PC-9 (cell line): ENCODE data around the gene MFSD12. TPM values are rescaled to one million over a fixed set of nuclear protein-coding genes. Genes with fewer than 3 reads are reported as not detected.

Experiments used
- BruUV-seq: library from RNA; stranded (reverse); fragments of 400-500 nt; replicated peaks from 2 replicates; lab custom pipeline; 2021; lab: Mats Ljungman, UMichigan
- CTCF ChIA-PET: fragments of 300-600 bp; sonication (Branson Sonifier 250); formaldehyde crosslinking; loops from one replicate; lab custom pipeline; 2022; ENCODE audit warnings: antibody characterized with exemption; lab: Charles Lee
- POLR2A ChIA-PET: fragments of 300-600 bp; sonication (Branson Sonifier 250); formaldehyde crosslinking; loops from one replicate; lab custom pipeline; 2022; ENCODE audit warnings: antibody characterized with exemption; ENCODE audit not compliant: unreplicated experiment; lab: Charles Lee
- DNase-seq, 2 experiments: peaks; one replicate each; pipeline versions ENCODE4 v3.0.0 to v3.0.0-alpha.2; 2015 to 2022; ENCODE audit warnings: mixed read lengths in 1 of 2
- H2AFZ ChIP-seq: fragments of 200-600 bp; sonication (generic); 2 replicates; pipeline ENCODE4 v1.8.1; 2017; ENCODE audit warnings: antibody characterized with exemption
- H3F3A ChIP-seq: fragments of 200-600 bp; sonication (generic); 2 replicates; pipeline ENCODE4 v1.8.1; 2017; ENCODE audit warnings: antibody characterized with exemption, mild to moderate bottlenecking, low read depth; ENCODE audit not compliant: insufficient read depth
- H3K27ac ChIP-seq: fragments of 200-600 bp; sonication (generic); 2 replicates; pipeline ENCODE4 v1.6.1; 2016; ENCODE audit warnings: mixed run types
- H3K27me3 ChIP-seq: fragments of 200-600 bp; sonication (generic); 2 replicates; pipeline ENCODE4 v1.6.1; 2016; ENCODE audit warnings: low read depth, mixed run types; ENCODE audit not compliant: insufficient read depth
- H3K36me3 ChIP-seq: fragments of 200-600 bp; sonication (generic); 2 replicates; pipeline ENCODE4 v1.6.1; 2016; ENCODE audit warnings: low read depth, mixed run types
- H3K4me1 ChIP-seq: fragments of 200-600 bp; sonication (generic); replicated peaks from 2 replicates; pipeline ENCODE4 v1.6.1; 2016; ENCODE audit warnings: mixed run types; ENCODE audit not compliant: insufficient read depth
- H3K4me2 ChIP-seq: fragments of 200-600 bp; sonication (generic); 2 replicates; pipeline ENCODE4 v1.6.1; 2017; ENCODE audit warnings: mixed run types
- H3K4me3 ChIP-seq: fragments of 200-600 bp; sonication (generic); 2 replicates; pipeline ENCODE4 v1.6.1; 2016; ENCODE audit warnings: mixed run types
- H3K79me2 ChIP-seq: fragments of 200-600 bp; sonication (generic); 2 replicates; pipeline ENCODE4 v1.6.1; 2017; ENCODE audit warnings: low read depth, mixed run types
- H3K9me2 ChIP-seq: fragments of 200-600 bp; sonication (generic); 2 replicates; pipeline ENCODE4 v1.8.1; 2017; ENCODE audit warnings: mild to moderate bottlenecking; ENCODE audit not compliant: insufficient read depth
- H3K9me3 ChIP-seq: fragments of 200-600 bp; sonication (generic); 2 replicates; pipeline ENCODE4 v1.8.1; 2016; ENCODE audit warnings: low read depth; ENCODE audit not compliant: insufficient read depth
- H4K20me1 ChIP-seq: fragments of 200-600 bp; sonication (generic); 2 replicates; pipeline ENCODE4 v1.8.1; 2017; ENCODE audit not compliant: insufficient read depth
- EZH2 ChIP-seq: fragments of 200-600 bp; sonication (generic); IDR thresholded peaks from 2 replicates; pipeline ENCODE4 v1.8.0; 2017; ENCODE audit warnings: antibody characterized with exemption, low read depth
- intact Hi-C: fragments of 100-400 bp; cut with micrococcal nuclease; formaldehyde crosslinking; loops from one replicate; pipeline ENCODE4 v1.10.0; 2022; ENCODE audit not compliant: unreplicated experiment
- total RNA-seq: library from RNA; stranded (reverse); gene quantifications from 2 replicates; pipeline ENCODE4 v1.2.3, GENCODE V29; 2021
- TF ChIP-seq, protein P1 (sequence below): fragments of 200-600 bp; sonication (generic); conservative IDR thresholded peaks from 2 replicates; pipeline ENCODE4 v1.6.1; 2017; ENCODE audit warnings: mixed run types, antibody characterized with exemption, mild to moderate bottlenecking, moderate library complexity

MFSD12 gene
- total RNA-seq, 1 experiment from 2014 or later: 70.0 TPM

DNA sequence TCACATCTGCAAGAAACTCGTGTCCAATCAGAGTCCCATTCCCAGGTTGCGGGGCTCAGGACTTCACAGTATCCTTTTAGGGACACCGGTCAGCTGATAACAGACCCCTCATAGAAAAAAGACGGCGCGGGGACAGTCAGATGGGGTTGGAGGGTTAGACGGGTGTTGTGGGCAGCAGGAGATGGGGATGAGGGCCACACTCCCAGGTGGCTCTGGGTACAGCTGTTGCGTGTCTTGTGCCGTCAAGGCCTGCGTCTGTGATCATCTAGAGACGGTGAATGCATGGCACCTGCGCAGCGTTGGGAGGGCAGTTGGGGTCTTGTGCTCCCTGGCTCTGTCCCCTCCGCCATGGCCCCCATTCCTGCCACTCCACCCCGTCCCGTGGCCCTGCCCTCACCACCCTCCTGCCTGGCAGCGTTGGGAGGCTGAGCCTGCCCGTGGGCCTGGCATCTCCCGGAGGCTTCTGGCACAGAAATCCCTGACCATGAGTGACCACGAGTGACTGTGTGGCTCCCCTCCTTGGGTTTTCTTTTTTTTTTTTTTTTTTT, 32.4 kb downstream of the MFSD12 start:
- DNase-seq: no peak
- H3K9me3 ChIP-seq: no peaks in the 10 kb centered on the region
- intact Hi-C loops: no loop called here
- H4K20me1 ChIP-seq: no peaks in the 10 kb centered on the region
- ChIA-PET CTCF (no interaction called here), POLR2A (no interaction called here)
- H3F3A ChIP-seq: no peaks in the 10 kb centered on the region
- H3K79me2 ChIP-seq: no peaks in the 10 kb centered on the region; the same call in 1 of the 2 replicates
- no peak overlapping the region for H3K27ac ChIP-seq
- H3K4me1 ChIP-seq: no peaks in the 10 kb centered on the region
- no peaks in the 10 kb centered on the region for H3K27me3 ChIP-seq
- no peaks in the 10 kb centered on the region for H3K36me3 ChIP-seq
- TF ChIP-seq, protein P1, sequence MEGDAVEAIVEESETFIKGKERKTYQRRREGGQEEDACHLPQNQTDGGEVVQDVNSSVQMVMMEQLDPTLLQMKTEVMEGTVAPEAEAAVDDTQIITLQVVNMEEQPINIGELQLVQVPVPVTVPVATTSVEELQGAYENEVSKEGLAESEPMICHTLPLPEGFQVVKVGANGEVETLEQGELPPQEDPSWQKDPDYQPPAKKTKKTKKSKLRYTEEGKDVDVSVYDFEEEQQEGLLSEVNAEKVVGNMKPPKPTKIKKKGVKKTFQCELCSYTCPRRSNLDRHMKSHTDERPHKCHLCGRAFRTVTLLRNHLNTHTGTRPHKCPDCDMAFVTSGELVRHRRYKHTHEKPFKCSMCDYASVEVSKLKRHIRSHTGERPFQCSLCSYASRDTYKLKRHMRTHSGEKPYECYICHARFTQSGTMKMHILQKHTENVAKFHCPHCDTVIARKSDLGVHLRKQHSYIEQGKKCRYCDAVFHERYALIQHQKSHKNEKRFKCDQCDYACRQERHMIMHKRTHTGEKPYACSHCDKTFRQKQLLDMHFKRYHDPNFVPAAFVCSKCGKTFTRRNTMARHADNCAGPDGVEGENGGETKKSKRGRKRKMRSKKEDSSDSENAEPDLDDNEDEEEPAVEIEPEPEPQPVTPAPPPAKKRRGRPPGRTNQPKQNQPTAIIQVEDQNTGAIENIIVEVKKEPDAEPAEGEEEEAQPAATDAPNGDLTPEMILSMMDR: no peak
- no peak for TF ChIP-seq EZH2
- BruUV-seq: no TSS peak
- H3K4me2 ChIP-seq: no peak overlapping the region
- H3K4me3 ChIP-seq: no peak overlapping the region
- no peak overlapping the region for H2AFZ ChIP-seq
- H3K9me2 ChIP-seq: no peaks in the 10 kb centered on the region

DNA sequence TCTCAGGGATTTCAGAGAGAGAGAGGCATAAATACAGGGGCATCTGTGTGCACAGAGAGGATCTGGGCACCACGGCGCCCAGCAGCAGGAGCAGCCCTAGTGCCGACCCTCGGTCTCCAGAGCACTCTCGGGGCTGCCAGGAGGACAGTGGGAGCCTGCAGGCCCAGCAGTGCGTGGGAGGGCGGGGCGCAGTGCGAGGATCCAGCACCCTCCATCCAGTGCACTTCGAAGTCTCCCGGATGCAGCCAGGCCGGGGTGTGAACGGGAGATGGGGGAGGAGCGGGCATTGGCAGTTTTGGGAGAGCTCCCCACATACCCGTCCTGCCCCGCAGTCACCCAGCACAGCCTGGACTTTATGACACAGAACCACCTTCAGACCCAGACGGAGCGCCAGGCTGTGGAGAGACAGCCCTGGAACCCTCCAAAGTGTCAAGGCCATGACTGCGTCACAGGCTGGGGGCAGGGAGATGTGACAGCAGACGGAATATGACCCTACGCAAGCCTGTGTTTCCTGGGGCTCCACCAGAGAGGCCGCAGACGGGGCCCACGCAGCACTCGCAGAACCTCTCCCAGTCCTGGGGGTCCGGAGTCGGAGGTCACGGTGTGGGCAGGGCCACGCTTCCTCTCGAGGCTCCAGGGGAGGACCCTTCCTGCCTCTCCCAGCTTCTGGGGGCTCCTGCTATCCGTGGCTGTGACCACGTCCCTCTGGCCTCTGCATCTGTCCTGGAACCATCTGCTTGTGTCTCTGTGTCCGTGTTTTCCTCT, 33.1 kb downstream of the MFSD12 start:
- no peaks in the 10 kb centered on the region for H3K27me3 ChIP-seq
- peaks cover 5% of the 10 kb centered on the region; the same call in 1 of the 2 replicates for H3K79me2 ChIP-seq
- H3K4me1 ChIP-seq: no peaks in the 10 kb centered on the region
- no TSS peak for BruUV-seq
- H3K36me3 ChIP-seq: no peaks in the 10 kb centered on the region
- ChIA-PET CTCF (no interaction called here), POLR2A (no interaction called here)
- intact Hi-C loops: no loop called here
- no peak overlapping the region for H2AFZ ChIP-seq
- H3K9me3 ChIP-seq: no peaks in the 10 kb centered on the region
- no peak for DNase-seq
- H3F3A ChIP-seq: no peaks in the 10 kb centered on the region
- H3K9me2 ChIP-seq: no peaks in the 10 kb centered on the region
- no peak overlapping the region for H3K27ac ChIP-seq
- H4K20me1 ChIP-seq: no peaks in the 10 kb centered on the region
- H3K4me3 ChIP-seq: no peak overlapping the region
- no peak overlapping the region for H3K4me2 ChIP-seq
- TF ChIP-seq EZH2: no peak
- TF ChIP-seq, protein P1: no peak

DNA sequence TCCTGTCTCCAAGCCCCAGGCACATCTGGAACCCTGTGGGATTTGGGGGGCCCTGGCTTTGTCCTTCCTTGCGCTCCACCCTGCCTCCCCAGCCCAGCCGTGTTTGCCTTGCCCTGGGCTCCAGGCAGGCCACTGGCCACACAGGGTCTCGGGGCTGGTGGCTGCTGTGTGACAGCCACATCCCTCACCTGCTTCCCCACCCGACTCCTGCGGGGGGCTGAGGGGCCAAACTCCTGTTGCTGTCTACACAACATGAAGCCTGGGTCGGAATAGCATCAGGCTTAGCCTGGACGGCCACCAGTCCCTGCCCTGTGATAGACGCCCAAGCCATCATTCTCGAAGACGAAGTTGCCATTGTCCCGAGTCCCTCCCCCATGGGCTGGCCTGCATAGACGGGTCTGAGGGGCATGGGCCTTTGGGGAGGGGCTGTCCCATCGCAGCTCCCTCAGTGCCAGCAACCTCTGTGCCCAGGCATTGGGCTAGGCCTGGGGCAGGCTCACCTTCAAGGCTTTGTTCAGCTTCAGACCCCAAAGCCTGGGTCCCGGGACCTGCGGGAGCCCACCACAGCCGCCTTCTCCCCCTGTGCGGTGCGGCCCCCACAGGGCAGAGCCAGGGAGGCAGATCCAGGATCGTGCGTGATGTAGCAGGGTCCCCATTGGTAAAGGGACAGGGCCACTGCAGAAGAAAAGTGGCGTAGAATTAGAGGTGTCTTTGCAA, 33.9 kb downstream of the MFSD12 start:
- peaks cover 5% of the 10 kb centered on the region; the same call in 1 of the 2 replicates for H3K79me2 ChIP-seq
- no peaks in the 10 kb centered on the region for H3K36me3 ChIP-seq
- H2AFZ ChIP-seq: no peak overlapping the region
- no peaks in the 10 kb centered on the region for H3F3A ChIP-seq
- ChIA-PET CTCF (no interaction called here), POLR2A (no interaction called here)
- H3K4me2 ChIP-seq: no peak overlapping the region
- no peak overlapping the region for H3K4me3 ChIP-seq
- H4K20me1 ChIP-seq: no peaks in the 10 kb centered on the region
- no peak overlapping the region for H3K27ac ChIP-seq
- no TSS peak for BruUV-seq
- no peaks in the 10 kb centered on the region for H3K4me1 ChIP-seq
- no peaks in the 10 kb centered on the region for H3K27me3 ChIP-seq
- intact Hi-C loops: no loop called here
- DNase-seq: no peak
- no peak for TF ChIP-seq EZH2
- TF ChIP-seq, protein P1: no peak
- H3K9me2 ChIP-seq: no peaks in the 10 kb centered on the region
- no peaks in the 10 kb centered on the region for H3K9me3 ChIP-seq
